ENCODE results near the gene ST13.
A peak's percentile ranks its signal among the peaks of the same experiment; 100 is the strongest.
"Not testable (repeated sequence)": the region's sequence is repeated elsewhere in the genome, so short reads cannot be mapped to it uniquely, and the experiment has no call there.

Gene ST13

GRCh38 chr22:40856513-40857308 is at the start of gene ST13, which contains the start of gene XPNPEP3:
TSS of gene ST13 (minus strand) at chr22:40856639. CDS start at chr22:40856540, 99 bp downstream.
TSS of gene XPNPEP3 (plus strand) at chr22:40857148. CDS start at chr22:40857182, 34 bp downstream.
- peak; percentile 97 for DNase-seq

GRCh38 chr22:40904101-40904500 is 47.7 kb upstream of the ST13 start:
- no peak for DNase-seq

- DNase-seq, result peak; percentile 3
Observed at GRCh38 chr22:40898850-40899357, 42.5 kb upstream of the ST13 start.

GRCh38 chr22:40894417-40894816 is 38.0 kb upstream of the ST13 start:
- no peak for DNase-seq

GRCh38 chr22:40890881-40891280 is 34.4 kb upstream of the ST13 start:
- DNase-seq, result no peak

GRCh38 chr22:40889116-40889515 is 32.7 kb upstream of the ST13 start:
- DNase-seq, result no peak

- DNase-seq, result no peak
Observed at GRCh38 chr22:40878922-40879321, 22.5 kb upstream of the ST13 start.

GRCh38 chr22:40877488-40877887 is 21.0 kb upstream of the ST13 start:
- DNase-seq, result no peak

GRCh38 chr22:40876907-40877306 is 20.5 kb upstream of the ST13 start:
- no peak for DNase-seq

- no peak for DNase-seq
Observed at GRCh38 chr22:40875111-40875510, 18.7 kb upstream of the ST13 start.

GRCh38 chr22:40874016-40874415 is 17.6 kb upstream of the ST13 start:
- DNase-seq, result no peak

GRCh38 chr22:40868379-40868778 is 11.9 kb upstream of the ST13 start:
- not testable (repeated sequence) for DNase-seq

- no peak for DNase-seq
Observed at GRCh38 chr22:40867109-40867508, 10.7 kb upstream of the ST13 start.

GRCh38 chr22:40862537-40862936 is 6.1 kb upstream of the ST13 start:
- DNase-seq, result no peak

- DNase-seq, result no peak
Observed at GRCh38 chr22:40862013-40862412, 5.6 kb upstream of the ST13 start, which contains the start of gene DNAJB7. TSS of gene DNAJB7 (minus strand) at chr22:40862113. CDS start at chr22:40861994, 119 bp downstream.

GRCh38 chr22:40857309-40857855 is 943 bp upstream of the ST13 start:
- no peak for DNase-seq

GRCh38 chr22:40855979-40856512 is 393 bp downstream of the ST13 start:
- DNase-seq, result no peak

- no peak for DNase-seq
Observed at GRCh38 chr22:40855071-40855978, 1.1 kb downstream of the ST13 start.

- no peak for DNase-seq
Observed at GRCh38 chr22:40853961-40854360, 2.5 kb downstream of the ST13 start.

- DNase-seq, result no peak
Observed at GRCh38 chr22:40853333-40853732, 3.1 kb downstream of the ST13 start.

- not testable (repeated sequence) for DNase-seq
Observed at GRCh38 chr22:40845816-40846215, 10.6 kb downstream of the ST13 start.

GRCh38 chr22:40844951-40845350 is 11.5 kb downstream of the ST13 start:
- DNase-seq, result no peak

GRCh38 chr22:40838486-40838885 is 18.0 kb downstream of the ST13 start:
- no peak for DNase-seq

Data from KG1 (cell line).